GM19395 (cell line): ENCODE measurements around the gene MTHFD2.
"Not testable (repeated sequence)": the region's sequence is repeated elsewhere in the genome, so short reads cannot be mapped to it uniquely, and the experiment has no call there.

ENCODE experiments used
- ATAC-seq: cut with Tn5 transposase; IDR thresholded peaks from one replicate; pipeline ENCODE4 v1.9.1; 2021; ENCODE audit warnings: mild to moderate bottlenecking, moderate library complexity; ENCODE audit not compliant: unreplicated experiment

MTHFD2 gene

DNA sequence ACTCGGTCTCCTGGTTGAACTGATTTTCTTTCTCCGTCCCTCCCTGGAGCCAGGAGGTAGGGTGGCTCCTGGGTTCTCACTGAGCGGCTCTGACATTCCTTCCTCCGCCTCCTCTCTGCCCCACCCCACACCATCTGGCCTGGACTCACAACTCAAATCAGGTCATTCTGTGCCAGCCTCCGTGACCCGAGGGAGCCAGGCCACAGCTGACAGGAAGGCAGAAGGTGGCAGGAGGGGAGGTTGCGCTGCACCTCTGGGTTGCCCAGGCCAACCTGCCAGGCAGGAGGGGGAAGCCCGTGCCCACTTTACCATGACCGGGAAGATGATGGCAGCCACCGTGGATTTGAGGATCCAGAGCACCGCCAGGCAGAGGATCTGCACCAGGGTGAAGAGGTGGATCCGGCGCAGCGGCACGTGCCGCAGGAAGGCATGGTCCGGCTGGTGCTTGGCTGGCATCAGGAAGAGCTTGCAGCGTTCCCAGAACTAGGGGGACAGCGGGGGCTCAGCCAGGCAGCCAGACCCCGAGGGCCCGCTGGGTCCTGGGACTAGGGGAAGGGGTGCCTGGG is 28.3 kb downstream of the MTHFD2 start:
- ATAC-seq, result no peak

DNA sequence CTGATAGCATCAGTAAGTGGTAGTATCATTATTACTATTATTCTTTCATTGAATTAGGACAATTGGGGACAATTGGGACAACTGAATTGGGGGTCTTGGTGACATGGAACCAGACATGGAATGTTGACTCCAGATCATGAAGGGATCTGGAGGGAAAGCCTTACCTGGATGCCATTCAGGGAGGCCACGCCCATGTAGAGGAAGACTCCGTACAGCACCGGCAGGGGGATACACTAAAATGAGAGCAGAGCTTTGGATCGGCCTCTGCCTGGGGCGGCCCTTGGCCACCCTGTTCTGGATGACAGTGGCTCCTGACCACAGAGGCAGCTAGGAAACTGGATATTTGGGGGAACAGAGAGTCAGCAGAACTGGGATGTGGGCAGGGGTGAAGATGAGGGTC is 29.2 kb downstream of the MTHFD2 start:
- ATAC-seq, result no peak

DNA sequence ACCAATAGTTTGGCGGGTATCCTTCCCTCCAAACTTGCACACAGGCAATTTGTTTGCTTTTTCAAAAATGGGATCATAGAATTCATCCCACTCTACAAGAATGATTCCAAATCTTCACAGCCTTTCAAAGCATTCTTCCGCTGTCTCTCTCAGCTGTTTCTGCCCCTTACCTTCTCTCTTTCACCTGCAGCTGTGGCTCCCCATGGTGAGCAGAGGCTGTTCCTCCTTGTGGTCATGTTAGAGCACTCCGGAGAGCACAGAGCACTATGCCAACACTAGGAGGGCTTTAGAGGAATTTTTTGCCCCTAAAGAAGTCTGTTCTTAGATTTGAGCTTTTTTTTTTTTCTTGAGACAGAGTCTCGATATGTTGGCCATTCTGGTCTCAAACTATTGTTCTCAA is 30.4 kb downstream of the MTHFD2 start:
- no peak for ATAC-seq

GRCh38 chr2:74229865-74230264 is 31.4 kb downstream of the MTHFD2 start:
- ATAC-seq, result not testable (repeated sequence)

DNA sequence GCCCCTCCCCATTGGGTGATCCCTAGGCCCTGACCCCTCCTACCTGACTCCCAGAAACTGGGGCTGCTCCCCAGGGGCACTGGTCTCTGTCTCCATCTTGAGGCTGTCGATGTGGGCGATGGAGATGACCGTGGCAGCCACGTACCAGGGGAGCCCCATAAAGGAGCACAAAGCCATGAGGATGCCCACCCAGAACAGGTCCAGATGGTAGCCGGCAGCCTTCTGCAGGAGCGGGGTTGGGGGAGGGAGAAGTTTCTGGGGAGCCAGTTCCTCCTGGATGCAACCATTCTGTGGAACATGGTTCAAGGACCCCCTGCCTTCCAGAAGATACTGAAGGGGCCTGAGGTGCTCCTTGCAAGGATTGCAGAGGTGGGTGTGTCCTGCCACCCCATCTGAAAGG is 34.0 kb downstream of the MTHFD2 start:
- ATAC-seq, result no peak

DNA sequence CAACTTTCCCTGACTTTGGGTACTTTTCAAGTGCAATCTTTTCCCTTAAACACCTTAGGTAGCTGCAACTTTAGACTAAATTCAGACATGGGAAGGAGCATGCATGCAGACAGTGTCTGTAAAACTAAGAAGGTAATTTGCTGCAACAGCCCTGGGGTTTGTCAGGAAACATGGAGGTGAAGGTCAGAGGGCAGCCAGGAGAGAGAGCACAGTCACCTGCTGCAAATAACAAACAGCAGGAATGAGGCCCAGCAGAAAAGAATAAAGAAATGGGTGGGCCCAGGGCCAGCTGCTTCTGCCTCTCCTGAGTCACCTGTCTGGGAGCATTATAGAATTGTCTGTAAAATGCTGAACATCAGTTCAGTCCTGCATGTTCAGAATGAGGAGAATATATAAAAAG is 35.2 kb downstream of the MTHFD2 start:
- no peak for ATAC-seq

- ATAC-seq, result no peak
Observed at GRCh38 chr2:74235041-74235440, 36.6 kb downstream of the MTHFD2 start.

DNA sequence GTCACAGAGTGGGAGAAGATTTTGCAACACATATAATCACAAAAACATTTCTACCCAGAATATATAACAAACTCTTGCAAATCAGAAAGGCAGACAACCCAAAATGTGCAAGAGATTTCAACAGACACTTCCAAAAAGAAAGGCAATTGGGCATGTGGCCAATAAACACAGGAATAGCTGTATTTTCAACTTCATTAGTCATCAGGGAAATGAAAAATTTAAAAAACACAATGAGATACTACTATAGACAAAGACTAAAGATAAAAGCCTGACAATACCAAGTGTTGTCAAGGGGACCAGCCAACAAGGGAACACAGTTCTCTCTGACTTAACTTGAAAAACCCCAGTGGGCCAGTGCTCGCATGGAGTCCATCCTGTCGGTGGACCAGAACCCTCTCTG is 40.5 kb downstream of the MTHFD2 start:
- ATAC-seq, result no peak

DNA sequence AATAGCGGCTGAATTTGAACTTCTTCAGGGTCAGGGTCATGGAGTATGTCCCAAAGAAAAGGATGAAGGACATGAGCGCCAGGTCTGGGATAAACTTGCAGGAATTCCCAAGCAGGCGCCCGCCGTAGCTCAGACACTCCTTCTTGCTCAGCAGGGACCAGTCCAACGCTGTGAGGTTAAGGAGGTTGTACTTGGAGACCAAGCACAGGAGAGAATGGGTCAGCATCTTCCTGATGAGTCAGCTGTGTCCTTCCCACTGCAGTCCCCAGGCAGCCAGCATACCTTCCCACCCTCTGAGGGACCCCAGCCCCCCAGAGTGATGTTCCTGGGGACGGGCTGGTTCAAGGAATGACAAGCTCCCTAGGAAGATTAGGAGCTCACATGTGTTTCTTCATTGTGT is 40.9 kb downstream of the MTHFD2 start:
- no peak for ATAC-seq

GRCh38 chr2:74242354-74243071 is 44.1 kb downstream of the MTHFD2 start:
- no peak for ATAC-seq

GRCh38 chr2:74244286-74244685 is 45.9 kb downstream of the MTHFD2 start:
- ATAC-seq, result no peak

DNA sequence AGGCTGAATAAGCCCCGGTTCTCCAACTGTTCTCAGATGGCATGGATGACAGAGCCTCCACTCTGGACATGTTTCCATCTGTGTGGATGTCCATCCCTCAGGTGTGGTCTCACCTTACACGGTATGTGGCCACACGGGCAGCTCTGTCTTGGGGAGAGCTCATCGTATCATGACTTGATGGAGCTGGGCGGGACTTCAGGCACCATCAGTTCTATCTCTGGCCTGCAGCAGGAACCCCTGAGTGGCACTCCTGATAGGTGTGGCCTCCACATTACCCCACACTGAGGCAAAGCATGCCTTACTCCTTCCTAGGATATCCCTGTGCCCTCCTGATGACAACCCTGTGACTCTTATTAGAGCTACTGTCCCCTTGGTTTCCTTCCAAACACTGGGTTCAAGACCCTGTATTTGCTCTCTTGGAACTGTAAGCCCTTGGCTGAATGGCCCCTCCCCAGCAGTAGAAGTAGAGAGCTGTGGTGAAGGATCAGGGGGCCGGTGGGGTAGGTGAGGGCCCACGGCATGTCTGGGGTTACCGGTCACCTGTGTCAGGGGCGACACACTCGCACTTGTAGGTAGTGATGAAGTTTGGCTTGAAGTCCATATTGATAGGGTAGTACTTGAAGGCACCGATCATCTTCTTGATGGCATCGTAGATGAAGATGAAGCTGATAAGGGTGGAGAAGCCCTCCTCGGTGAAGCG is 48.2 kb downstream of the MTHFD2 start:
- ATAC-seq, result no peak

GRCh38 chr2:74249406-74250122 is 51.1 kb downstream of the MTHFD2 start:
- no peak for ATAC-seq

GRCh38 chr2:74250189-74250631 is 51.8 kb downstream of the MTHFD2 start:
- no peak for ATAC-seq

- ATAC-seq, result no peak
Observed at GRCh38 chr2:74252036-74252435, 53.6 kb downstream of the MTHFD2 start.

DNA sequence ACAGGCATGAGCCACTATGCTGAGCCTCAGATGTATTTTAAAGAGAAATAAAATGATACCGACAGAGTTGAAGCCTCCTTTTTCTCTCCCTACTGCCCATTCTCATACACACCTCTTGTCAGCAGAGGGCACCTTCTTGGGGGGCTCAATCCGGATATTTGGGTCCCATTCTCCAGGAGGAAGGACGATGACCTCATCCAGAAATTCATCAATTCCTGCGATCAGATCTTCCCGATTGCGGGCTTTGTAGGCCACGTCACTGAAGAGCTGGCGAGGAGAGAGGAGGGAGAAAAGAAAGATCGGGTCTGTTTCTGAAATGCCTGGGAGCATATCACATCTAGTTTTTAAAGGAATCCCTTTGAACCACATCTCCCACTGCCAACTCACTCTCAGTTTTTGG is 54.4 kb downstream of the MTHFD2 start:
- no peak for ATAC-seq

DNA sequence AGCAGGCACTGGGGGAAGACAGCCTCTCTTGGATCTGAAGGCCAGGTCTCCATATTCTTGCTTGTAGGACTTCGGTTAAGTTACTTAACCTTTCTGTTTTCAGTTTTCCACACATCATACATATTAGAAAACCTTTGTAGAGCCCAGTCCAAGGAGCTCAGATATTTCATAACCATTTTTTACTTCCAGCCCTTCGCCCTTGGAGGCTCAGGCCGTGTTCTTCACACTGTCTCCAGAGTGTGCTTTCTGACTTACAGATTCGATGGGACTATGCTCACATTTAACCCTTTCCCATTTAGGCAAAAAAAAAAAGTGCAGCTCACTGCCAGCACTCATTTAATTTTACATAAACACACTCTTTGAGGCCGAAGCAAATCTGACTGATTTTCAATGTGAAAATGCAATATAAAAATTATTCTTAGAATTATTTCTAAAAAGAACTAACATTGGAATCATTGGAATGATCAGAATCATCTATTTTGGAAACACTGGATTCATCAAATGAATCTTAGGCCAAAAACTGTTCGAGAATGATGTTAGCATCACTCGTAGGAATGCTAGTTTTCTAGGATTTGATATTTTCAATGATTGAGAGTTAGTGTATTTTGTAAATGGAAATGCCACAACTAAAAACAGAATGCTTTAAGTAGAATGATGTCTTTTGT is 55.0 kb downstream of the MTHFD2 start:
- no peak for ATAC-seq

DNA sequence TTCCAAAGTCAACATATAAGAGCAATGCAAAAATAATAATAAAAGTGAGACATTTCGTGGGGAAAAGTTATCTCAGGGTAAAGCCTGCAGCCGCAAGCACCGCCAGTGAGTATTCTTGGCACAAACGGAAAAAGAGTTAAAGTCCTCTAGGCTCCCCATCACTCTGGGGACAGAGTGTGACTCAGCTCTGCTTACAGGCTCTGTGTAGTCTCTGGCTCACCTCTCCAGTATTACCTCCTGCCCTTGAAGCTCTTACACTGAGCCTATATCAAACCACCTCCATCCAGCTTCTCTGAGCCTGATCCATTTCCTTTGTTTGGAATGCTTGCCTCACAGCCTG is 55.5 kb downstream of the MTHFD2 start:
- no peak for ATAC-seq

GRCh38 chr2:74255660-74256213 is 57.3 kb downstream of the MTHFD2 start:
- no peak for ATAC-seq

DNA sequence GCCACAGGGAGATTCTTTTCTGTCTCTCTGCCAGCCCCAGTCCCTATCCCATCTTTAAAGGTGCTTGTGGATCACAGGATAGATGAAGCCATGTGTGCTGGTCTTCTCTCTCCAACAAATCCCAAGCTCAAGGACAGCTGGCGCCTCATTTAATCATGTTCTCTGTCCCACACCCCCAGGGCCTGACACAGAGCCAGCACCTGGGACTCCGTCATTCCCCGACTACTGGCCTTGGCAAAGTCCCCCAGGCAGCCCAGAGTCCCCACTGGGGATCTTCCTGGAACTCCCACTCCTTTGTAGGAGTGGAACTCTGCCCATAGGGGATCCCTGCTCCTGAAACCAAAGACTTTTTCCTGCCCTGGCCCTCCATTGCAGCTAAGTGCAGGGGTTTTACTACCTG is 60.8 kb downstream of the MTHFD2 start:
- ATAC-seq, result no peak

GRCh38 chr2:74259733-74260132 is 61.3 kb downstream of the MTHFD2 start:
- no peak for ATAC-seq
